ENCODE data around the gene GOT1. TPM values are rescaled to one million over a fixed set of nuclear protein-coding genes. Genes with fewer than 3 reads are reported as not detected.

GOT1 gene
- total and polyA plus RNA-seq, 2 of the 8 experiments (the other 6 are each of a cell fraction or from before 2014, with no cell fraction given) = 16.7 to 47.0 TPM

DNA sequence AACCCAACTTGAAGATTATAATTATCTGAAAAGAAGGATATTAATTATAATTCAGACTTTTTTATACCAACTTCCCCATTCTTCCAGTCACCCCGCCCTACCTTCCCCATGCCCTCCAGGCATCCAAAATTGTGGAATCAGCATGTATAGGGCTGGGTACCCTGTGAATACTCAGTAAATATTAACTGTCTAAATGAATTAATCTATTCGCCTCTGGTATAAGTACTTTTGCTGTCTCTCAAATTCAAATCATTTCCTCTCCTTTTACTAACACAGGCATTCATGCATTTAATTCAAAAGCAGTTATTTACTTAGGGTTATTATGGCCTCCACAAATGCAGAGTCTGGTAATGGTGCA lies 26.5 kb upstream of the GOT1 start:
- no peak overlapping the region for H2BK120ac ChIP-seq (replicated peaks; ENCODE audit: low read depth, low read length)
- H3K9ac ChIP-seq (replicated peaks in 1 of 4; ENCODE audit: extremely low read depth in 1 of 4, low read depth in 3 of 4, low read length in 3 of 4) = no peak overlapping the region
- H3K36me3 ChIP-seq (ENCODE audit: control insufficient read depth in 2 of 4, insufficient read depth in 4 of 4, low read length in 3 of 4) = no peaks in the 10 kb centered on the region
- no peak overlapping the region for H3K56ac ChIP-seq (replicated peaks; ENCODE audit: insufficient read length, low read depth, low read length)
- no peak overlapping the region for H3K27ac ChIP-seq (ENCODE audit: low read depth, low read length)
- DNase-seq (ENCODE audit: low read depth in 1 of 2, low spot score in 2 of 2) = no peak
- H4K8ac ChIP-seq (ENCODE audit: extremely low read depth, insufficient read depth, low read length) = no peak overlapping the region
- H3K4me2 ChIP-seq (ENCODE audit: insufficient read depth in 1 of 2, low read depth in 2 of 2, low read length in 2 of 2) = no peak overlapping the region
- no peak overlapping the region for H2BK5ac ChIP-seq (ENCODE audit: low read depth, low read length)
- H2AK5ac ChIP-seq (ENCODE audit: low read depth, low read length) = no peak overlapping the region
- ChIA-PET POLR2A (ENCODE audit: partially characterized antibody) (no interaction called here), CTCF (ENCODE audit: partially characterized antibody) (no interaction called here)
- no peak overlapping the region for H2AFZ ChIP-seq (ENCODE audit: low read length)
- no peaks in the 10 kb centered on the region for H3K79me1 ChIP-seq (ENCODE audit: low read depth, low read length)
- no peaks in the 10 kb centered on the region for H3K9me3 ChIP-seq (ENCODE audit: insufficient read depth in 2 of 2, low read depth in 1 of 2, low read length in 1 of 2)
- no peak overlapping the region for H2BK15ac ChIP-seq (ENCODE audit: low read length)
- peaks cover 0 to 3% (median 0%) of the 10 kb centered on the region in 4 experiments; a peak in 1 of 7 replicates for H3K4me1 ChIP-seq (replicated peaks in 1 of 4; ENCODE audit: control insufficient read depth in 3 of 4, insufficient read depth in 4 of 4, low read length in 3 of 4)
- no peaks in the 10 kb centered on the region; the same call in none of the 2 replicates for H3K23me2 ChIP-seq (ENCODE audit: low read depth, low read length)
- H4K5ac ChIP-seq (ENCODE audit: insufficient read length, low read depth, low read length) = no peak overlapping the region
- H3K4me3 ChIP-seq (ENCODE audit: extremely low read depth in 1 of 4, insufficient read depth in 2 of 4, low read depth in 3 of 4, low read length in 4 of 4) = no peak overlapping the region
- WGBS, 2 experiments (ENCODE audit: extremely low coverage in 1 of 2, insufficient coverage in 1 of 2, insufficient read length in 1 of 2, insufficient replicate concordance in 2 of 2, low coverage in 1 of 2, low lambda C conversion rate in 2 of 2, missing lambda C conversion rate in 1 of 2) = 88% methylated on average over 2 of the region's 2 CpGs; no CpG with 5 or more reads in 1 of the 2 experiments
- H3K4ac ChIP-seq (replicated peaks; ENCODE audit: insufficient read length, low read depth, low read length) = no peak overlapping the region
- no peak overlapping the region for H3K23ac ChIP-seq (ENCODE audit: insufficient read length)
- H3K27me3 ChIP-seq (replicated peaks in 1 of 4; ENCODE audit: control insufficient read depth in 3 of 4, extremely low read depth in 1 of 4, insufficient read depth in 3 of 4, low read length in 3 of 4) = peaks cover 0 to 1% (median 0%) of the 10 kb centered on the region in 4 experiments; a peak in 1 of 7 replicates
- H3K18ac ChIP-seq (ENCODE audit: extremely low read depth, low read length) = no peak overlapping the region
- H2BK20ac ChIP-seq (ENCODE audit: low read length) = no peak overlapping the region
- no peak overlapping the region for H3K14ac ChIP-seq (ENCODE audit: insufficient read length)
- no peak overlapping the region for H4K91ac ChIP-seq (replicated peaks; ENCODE audit: insufficient read length, low read length)
- no peak for TF ChIP-seq TAF1 (IDR thresholded peaks at IDR 0.05; ENCODE audit: low read depth, low read length)
- TF ChIP-seq CREB1 (IDR thresholded peaks at IDR 0.05) = no peak
- TF ChIP-seq CEBPB (IDR thresholded peaks at IDR 0.05; ENCODE audit: low read depth, low read length) = no peak
- no peak for TF ChIP-seq SRF (IDR thresholded peaks at IDR 0.05; ENCODE audit: low read depth, low read length)
- TF ChIP-seq SUZ12 (IDR thresholded peaks at IDR 0.05; ENCODE audit: low read length) = no peak
- TF ChIP-seq CHD1 (IDR thresholded peaks at IDR 0.05; ENCODE audit: low read depth, low read length) = no peak
- no peak for TF ChIP-seq ASH2L (IDR thresholded peaks at IDR 0.05; ENCODE audit: low read length)
- no peak for TF ChIP-seq TEAD4 (IDR thresholded peaks at IDR 0.05; ENCODE audit: low read depth, low read length)
- no peaks in the 10 kb centered on the region for H3K79me2 ChIP-seq (ENCODE audit: control insufficient read depth in 1 of 2, insufficient read depth in 2 of 2, low read length in 2 of 2)
- FAIRE-seq = no peak
- H2BK12ac ChIP-seq (ENCODE audit: low read depth, low read length) = no peak overlapping the region
- no peaks in the 10 kb centered on the region for H4K20me1 ChIP-seq (replicated peaks in 1 of 2; ENCODE audit: control insufficient read depth in 1 of 2, insufficient read depth in 2 of 2, low read length in 2 of 2)

All from H1 (cell line).